ENCODE data around the gene PKN1. TPM values are rescaled to one million over a fixed set of nuclear protein-coding genes. Genes with fewer than 3 reads are reported as not detected.
"Not testable (repeated sequence)": the region's sequence is repeated elsewhere in the genome, so short reads cannot be mapped to it uniquely, and the experiment has no call there.

PKN1 gene
- total RNA-seq, 1 donor from 2014 or later = 106 TPM

DNA sequence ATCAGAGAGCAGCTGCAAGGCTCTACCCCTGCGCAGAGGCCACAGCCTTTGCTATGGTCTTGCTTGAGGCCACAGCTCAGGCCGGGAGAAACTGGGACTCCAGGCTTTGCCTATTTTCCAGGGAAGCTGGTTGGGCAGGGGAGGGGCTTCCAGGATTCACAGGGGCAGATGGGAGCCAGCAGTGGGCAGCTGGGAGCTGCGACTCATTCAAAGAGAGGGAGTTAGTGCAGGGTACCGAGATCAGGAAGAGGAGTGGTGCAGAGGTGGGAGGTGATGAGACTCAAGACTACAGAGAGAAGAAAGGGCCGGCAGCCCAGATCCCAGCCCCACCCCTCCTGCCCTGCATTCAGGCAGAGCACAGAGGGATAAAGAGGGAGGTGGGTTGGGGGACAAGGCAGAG lies 39.8 kb upstream of the PKN1 start:
- Mint-ChIP-seq H3K9me3 (ENCODE audit: low read depth) (no peaks in the 10 kb centered on the region), H3K4me3 (ENCODE audit: low read depth) (no peak overlapping the region), H3K36me3 (ENCODE audit: insufficient read depth) (no peaks in the 10 kb centered on the region), H3K27ac (no peak overlapping the region), H3K27me3 (peaks cover 11% of the 10 kb centered on the region), H3K4me1 (ENCODE audit: low read depth) (no peaks in the 10 kb centered on the region)
- TF ChIP-seq, protein P1, sequence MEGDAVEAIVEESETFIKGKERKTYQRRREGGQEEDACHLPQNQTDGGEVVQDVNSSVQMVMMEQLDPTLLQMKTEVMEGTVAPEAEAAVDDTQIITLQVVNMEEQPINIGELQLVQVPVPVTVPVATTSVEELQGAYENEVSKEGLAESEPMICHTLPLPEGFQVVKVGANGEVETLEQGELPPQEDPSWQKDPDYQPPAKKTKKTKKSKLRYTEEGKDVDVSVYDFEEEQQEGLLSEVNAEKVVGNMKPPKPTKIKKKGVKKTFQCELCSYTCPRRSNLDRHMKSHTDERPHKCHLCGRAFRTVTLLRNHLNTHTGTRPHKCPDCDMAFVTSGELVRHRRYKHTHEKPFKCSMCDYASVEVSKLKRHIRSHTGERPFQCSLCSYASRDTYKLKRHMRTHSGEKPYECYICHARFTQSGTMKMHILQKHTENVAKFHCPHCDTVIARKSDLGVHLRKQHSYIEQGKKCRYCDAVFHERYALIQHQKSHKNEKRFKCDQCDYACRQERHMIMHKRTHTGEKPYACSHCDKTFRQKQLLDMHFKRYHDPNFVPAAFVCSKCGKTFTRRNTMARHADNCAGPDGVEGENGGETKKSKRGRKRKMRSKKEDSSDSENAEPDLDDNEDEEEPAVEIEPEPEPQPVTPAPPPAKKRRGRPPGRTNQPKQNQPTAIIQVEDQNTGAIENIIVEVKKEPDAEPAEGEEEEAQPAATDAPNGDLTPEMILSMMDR (IDR thresholded peaks at IDR 0.05; ENCODE audit: unreplicated experiment) = no peak
- DNase-seq (ENCODE audit: low spot score, unreplicated experiment) = no peak

DNA sequence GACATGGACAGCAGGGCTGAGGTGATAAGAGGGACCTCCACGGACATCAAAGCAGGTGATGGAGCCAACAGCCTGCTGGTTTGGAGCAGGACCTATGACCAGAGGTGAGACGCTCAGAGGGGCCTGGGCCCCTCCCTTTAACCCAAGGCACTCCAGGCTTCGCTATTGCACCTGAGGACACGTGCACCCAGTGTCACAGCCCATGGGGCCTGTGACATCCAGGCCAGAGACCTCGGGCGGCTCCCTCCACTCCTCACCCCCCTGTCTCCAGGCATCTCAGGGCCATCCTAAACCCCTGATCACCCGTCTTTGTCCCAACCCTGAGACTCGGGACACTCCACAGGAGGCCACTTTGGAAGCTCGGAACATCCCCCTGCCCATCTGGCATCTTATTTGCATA lies 38.9 kb upstream of the PKN1 start:
- Mint-ChIP-seq H3K9me3 (ENCODE audit: low read depth) (no peaks in the 10 kb centered on the region), H3K4me3 (ENCODE audit: low read depth) (no peak overlapping the region), H3K36me3 (ENCODE audit: insufficient read depth) (no peaks in the 10 kb centered on the region), H3K4me1 (ENCODE audit: low read depth) (no peaks in the 10 kb centered on the region), H3K27me3 (peaks cover 6% of the 10 kb centered on the region), H3K27ac (no peak overlapping the region)
- TF ChIP-seq, protein P1 (IDR thresholded peaks at IDR 0.05; ENCODE audit: unreplicated experiment) = no peak
- DNase-seq (ENCODE audit: low spot score, unreplicated experiment) = no peak

DNA sequence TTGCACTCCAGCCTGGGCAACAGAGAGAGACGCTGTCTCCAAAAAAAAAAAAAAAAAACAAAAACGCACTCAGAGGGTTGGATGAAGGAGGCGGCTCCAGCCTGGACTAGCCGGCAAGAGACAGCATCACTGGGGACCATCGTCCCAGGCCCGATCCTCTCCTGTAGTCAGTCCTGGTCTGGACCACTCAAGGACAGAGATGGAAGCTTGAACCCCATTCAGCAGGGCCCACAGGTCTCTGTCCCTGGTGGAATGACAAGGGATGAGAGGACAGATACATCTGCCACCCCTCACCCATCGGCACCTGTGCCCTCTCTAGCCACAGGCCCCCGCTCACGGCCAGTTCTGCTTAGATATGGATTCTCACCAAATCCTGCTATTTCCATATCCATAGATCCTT lies 37.8 kb upstream of the PKN1 start:
- Mint-ChIP-seq H3K9me3 (ENCODE audit: low read depth) (no peaks in the 10 kb centered on the region), H3K36me3 (ENCODE audit: insufficient read depth) (no peaks in the 10 kb centered on the region), H3K27ac (no peak overlapping the region), H3K27me3 (peaks cover 6% of the 10 kb centered on the region), H3K4me1 (ENCODE audit: low read depth) (no peaks in the 10 kb centered on the region), H3K4me3 (ENCODE audit: low read depth) (no peak overlapping the region)
- TF ChIP-seq, protein P1 (IDR thresholded peaks at IDR 0.05; ENCODE audit: unreplicated experiment) = no peak
- DNase-seq (ENCODE audit: low spot score, unreplicated experiment) = no peak

DNA sequence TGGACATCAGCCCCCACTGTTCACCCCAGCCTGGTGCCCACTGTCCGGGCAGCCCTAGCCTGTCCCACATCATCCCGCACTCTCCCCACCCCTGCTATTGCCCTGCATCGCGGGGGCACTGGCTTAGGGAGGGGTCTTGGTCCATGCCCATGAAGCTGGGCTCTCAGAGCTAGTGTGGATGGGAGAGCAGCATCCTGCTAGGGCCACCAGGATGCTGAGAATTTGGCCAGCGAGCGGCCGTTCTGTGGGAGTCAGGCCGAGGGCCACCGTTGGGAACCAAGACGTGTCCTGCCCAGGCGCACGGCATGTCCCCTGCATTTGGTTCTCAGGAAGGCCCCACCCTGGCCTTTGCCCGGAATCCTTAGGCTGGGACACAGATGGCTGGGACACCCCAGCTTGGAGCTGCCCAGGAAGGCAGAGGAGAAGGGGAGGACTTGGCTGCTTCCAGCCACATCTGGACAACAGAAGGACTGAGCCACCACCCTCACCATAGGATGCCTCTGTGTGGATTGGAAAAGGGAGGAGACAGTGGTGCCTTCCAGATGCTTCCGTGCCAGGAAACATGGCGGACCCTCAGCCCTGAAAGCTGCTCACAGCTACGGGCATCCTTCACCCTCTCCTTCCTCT lies 37.3 kb upstream of the PKN1 start:
- Mint-ChIP-seq H3K4me3 (ENCODE audit: low read depth) (no peak overlapping the region), H3K27me3 (peaks cover 6% of the 10 kb centered on the region), H3K36me3 (ENCODE audit: insufficient read depth) (no peaks in the 10 kb centered on the region), H3K9me3 (ENCODE audit: low read depth) (no peaks in the 10 kb centered on the region), H3K27ac (no peak overlapping the region), H3K4me1 (ENCODE audit: low read depth) (no peaks in the 10 kb centered on the region)
- TF ChIP-seq, protein P1 (IDR thresholded peaks at IDR 0.05; ENCODE audit: unreplicated experiment) = no peak
- DNase-seq (ENCODE audit: low spot score, unreplicated experiment) = no peak

DNA sequence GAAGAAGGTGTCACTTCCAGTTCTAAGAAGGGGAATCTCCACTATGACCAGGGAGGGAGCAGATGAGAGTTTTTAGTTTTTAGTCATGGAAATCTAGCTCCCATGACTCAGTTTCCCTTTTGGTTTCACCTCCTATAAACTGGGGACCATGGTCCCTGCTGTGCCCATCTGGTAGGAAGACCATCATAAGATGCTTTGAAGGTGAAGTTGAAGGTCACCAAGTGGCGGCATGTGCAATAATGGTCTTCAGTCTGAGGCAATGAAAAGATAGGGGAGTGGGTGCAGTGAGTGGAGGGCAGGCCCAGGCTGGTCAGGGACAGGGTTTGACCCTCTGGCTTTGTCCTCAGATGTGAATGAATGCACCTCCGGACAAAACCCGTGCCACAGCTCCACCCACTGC lies 36.4 kb upstream of the PKN1 start:
- not testable (repeated sequence) for H3K27ac Mint-ChIP-seq; H3K9me3 Mint-ChIP-seq (ENCODE audit: low read depth); H3K36me3 Mint-ChIP-seq (ENCODE audit: insufficient read depth); H3K4me3 Mint-ChIP-seq (ENCODE audit: low read depth); DNase-seq (ENCODE audit: low spot score, unreplicated experiment); H3K4me1 Mint-ChIP-seq (ENCODE audit: low read depth); H3K27me3 Mint-ChIP-seq

DNA sequence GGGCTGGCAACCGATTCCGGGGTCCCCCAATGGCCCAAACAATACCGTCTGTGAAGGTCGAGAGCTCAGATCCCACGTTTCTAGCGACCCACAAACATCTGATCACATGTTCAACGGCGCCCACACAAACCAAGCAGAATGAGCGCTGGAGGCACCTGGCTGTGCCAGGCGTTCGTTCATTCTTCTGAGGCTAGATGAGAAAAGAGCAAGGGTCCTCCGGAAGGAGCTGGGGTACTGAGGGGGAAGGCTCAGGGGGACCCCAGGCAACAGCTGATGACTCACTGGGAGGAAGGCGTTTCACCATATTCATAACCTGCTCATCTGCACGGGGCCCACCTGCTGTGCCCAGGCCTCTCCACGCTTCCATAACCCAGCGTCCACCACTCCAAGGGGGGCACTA lies 35.9 kb upstream of the PKN1 start:
- H3K27me3 Mint-ChIP-seq; H3K27ac Mint-ChIP-seq; H3K9me3 Mint-ChIP-seq (ENCODE audit: low read depth): not testable (repeated sequence)

More for the DNA sequence above, 35.9 kb upstream of the PKN1 start:
- not testable (repeated sequence) for H3K4me3 Mint-ChIP-seq (ENCODE audit: low read depth); H3K4me1 Mint-ChIP-seq (ENCODE audit: low read depth); DNase-seq (ENCODE audit: low spot score, unreplicated experiment); H3K36me3 Mint-ChIP-seq (ENCODE audit: insufficient read depth)
